Measurements from ENCODE around the gene SCN1B.
"Not testable (repeated sequence)": the region's sequence is repeated elsewhere in the genome, so short reads cannot be mapped to it uniquely, and the experiment has no call there.

SCN1B gene

GRCh38 chr19:35025969-35026368 is 4.3 kb upstream of the SCN1B start:
- Histone ChIP-seq H3K4me3 (ENCODE audit: low read depth, low read length) (no peak overlapping the region), H3K36me3 (replicated peaks) (peaks cover 65% of the 10 kb centered on the region), H3K27me3 (replicated peaks) (no peaks in the 10 kb centered on the region), H3K27ac (no peak overlapping the region)
- no peak for TF ChIP-seq CTCF (IDR thresholded peaks at IDR 0.05; ENCODE audit: low read depth, low read length, missing control alignments)
- in situ Hi-C loops (cut with HindIII; ENCODE audit: low pct_ligation_motif_present, low sequenced_read_pairs), result no loop called here
- DNase-seq, result no peak

GRCh38 chr19:35026418-35026817 is 3.9 kb upstream of the SCN1B start:
- TF ChIP-seq CTCF (IDR thresholded peaks at IDR 0.05; ENCODE audit: low read depth, low read length, missing control alignments), result no peak
- in situ Hi-C loops (cut with HindIII; ENCODE audit: low pct_ligation_motif_present, low sequenced_read_pairs), result no loop called here

GRCh38 chr19:35027009-35027408 is 3.3 kb upstream of the SCN1B start:
- no peak overlapping the region for H3K4me3 ChIP-seq (ENCODE audit: low read depth, low read length)
- no peak for DNase-seq
- no peak for TF ChIP-seq CTCF (IDR thresholded peaks at IDR 0.05; ENCODE audit: low read depth, low read length, missing control alignments)
- H3K27ac ChIP-seq, result no peak overlapping the region
- peaks cover 55% of the 10 kb centered on the region for H3K36me3 ChIP-seq (replicated peaks)
- H3K27me3 ChIP-seq (replicated peaks), result no peaks in the 10 kb centered on the region
- in situ Hi-C loops (cut with HindIII; ENCODE audit: low pct_ligation_motif_present, low sequenced_read_pairs), result no loop called here

More at GRCh38 chr19:35026418-35026817, 3.9 kb upstream of the SCN1B start:
- Histone ChIP-seq H3K36me3 (replicated peaks) (peaks cover 61% of the 10 kb centered on the region), H3K4me3 (ENCODE audit: low read depth, low read length) (no peak overlapping the region), H3K27ac (no peak overlapping the region), H3K27me3 (replicated peaks) (no peaks in the 10 kb centered on the region)
- no peak for DNase-seq

GRCh38 chr19:35027851-35028599 is 2.2 kb upstream of the SCN1B start:
- no peak for TF ChIP-seq CTCF (IDR thresholded peaks at IDR 0.05; ENCODE audit: low read depth, low read length, missing control alignments)
- Histone ChIP-seq H3K27ac (no peak overlapping the region), H3K36me3 (replicated peaks) (peaks cover 47% of the 10 kb centered on the region), H3K4me3 (ENCODE audit: low read depth, low read length) (no peak overlapping the region), H3K27me3 (replicated peaks) (no peaks in the 10 kb centered on the region)
- peak; percentile 29 for DNase-seq
- in situ Hi-C loops (cut with HindIII; ENCODE audit: low pct_ligation_motif_present, low sequenced_read_pairs), result no loop called here

GRCh38 chr19:35028600-35028885 is 1.7 kb upstream of the SCN1B start:
- H3K27me3 ChIP-seq (replicated peaks), result not testable (repeated sequence)
- peaks cover 42% of the 10 kb centered on the region for H3K36me3 ChIP-seq (replicated peaks)

GRCh38 chr19:35029275-35029736 is 964 bp upstream of the SCN1B start:
- H3K4me3 ChIP-seq (ENCODE audit: low read depth, low read length); in situ Hi-C loops (cut with HindIII; ENCODE audit: low pct_ligation_motif_present, low sequenced_read_pairs); DNase-seq; H3K27ac ChIP-seq; H3K27me3 ChIP-seq (replicated peaks): not testable (repeated sequence)
- peaks cover 34% of the 10 kb centered on the region for H3K36me3 ChIP-seq (replicated peaks)

More at GRCh38 chr19:35028600-35028885, 1.7 kb upstream of the SCN1B start:
- in situ Hi-C loops (cut with HindIII; ENCODE audit: low pct_ligation_motif_present, low sequenced_read_pairs); DNase-seq; H3K27ac ChIP-seq; H3K4me3 ChIP-seq (ENCODE audit: low read depth, low read length): not testable (repeated sequence)

- Histone ChIP-seq H3K36me3 (replicated peaks) (peaks cover 31% of the 10 kb centered on the region), H3K4me3 (ENCODE audit: low read depth, low read length) (peak overlapping the region; percentile 32), H3K27ac (no peak overlapping the region), H3K27me3 (replicated peaks) (no peaks in the 10 kb centered on the region)
- in situ Hi-C loops (cut with HindIII; ENCODE audit: low pct_ligation_motif_present, low sequenced_read_pairs), result no loop called here
- DNase-seq, result no peak
- TF ChIP-seq CTCF (IDR thresholded peaks at IDR 0.05; ENCODE audit: low read depth, low read length, missing control alignments), result no peak
Observed at GRCh38 chr19:35029737-35030256, 473 bp upstream of the SCN1B start.

All from brain microvascular endothelial cell (primary cell).